Stimulated activated naive CD8-positive, alpha-beta T cell treated with anti-CD3 and anti-CD28 coated beads, Interleukin-15, Interleukin-2, amounts not matched to agents 100 ng/mL and 50 ng/mL, for 24 hours (primary cell): ENCODE data around the gene NANP.
"Not testable (repeated sequence)": the region's sequence is repeated elsewhere in the genome, so short reads cannot be mapped to it uniquely, and the experiment has no call there.

Experiments used
- H3K27ac Mint-ChIP-seq: one replicate; pipeline ENCODE4 v1.8.0; 2021; ENCODE audit warnings: mild to moderate bottlenecking, mixed read lengths
- H3K27me3 Mint-ChIP-seq: one replicate; pipeline ENCODE4 v1.8.0; 2021; ENCODE audit warnings: mixed read lengths
- H3K36me3 Mint-ChIP-seq: one replicate; pipeline ENCODE4 v1.8.0; 2021; ENCODE audit warnings: low read depth, mixed read lengths
- H3K4me1 Mint-ChIP-seq: one replicate; pipeline ENCODE4 v1.8.0; 2021; ENCODE audit warnings: low read depth, mixed read lengths
- H3K4me3 Mint-ChIP-seq: one replicate; pipeline ENCODE4 v1.8.0; 2021; ENCODE audit warnings: mild to moderate bottlenecking, mixed read lengths
- H3K9me3 Mint-ChIP-seq: one replicate; pipeline ENCODE4 v1.8.0; 2021; ENCODE audit warnings: mixed read lengths

The NANP gene

DNA sequence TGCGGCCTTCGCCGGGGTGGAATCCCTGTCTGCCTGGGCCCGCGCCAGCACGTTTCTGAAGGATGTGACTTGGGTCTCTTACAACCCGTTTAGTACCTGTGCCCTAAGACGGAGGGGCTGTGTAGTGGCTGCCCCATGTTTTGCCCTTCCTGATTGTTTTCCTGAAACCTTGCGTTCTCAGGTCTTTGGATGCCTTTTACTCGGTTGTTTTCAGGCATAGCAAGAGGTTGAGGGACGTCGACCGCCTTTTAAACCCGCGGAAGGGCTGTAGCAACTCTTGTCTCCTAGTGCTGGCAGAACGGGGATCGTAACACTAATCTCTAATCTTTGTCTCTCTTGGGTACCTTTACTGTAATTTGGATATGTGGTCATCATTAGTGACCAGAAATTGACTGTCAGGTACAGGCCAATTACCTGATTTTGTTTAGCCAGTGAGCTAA, 706 bp upstream of the NANP start:
- peaks cover 28% of the 10 kb centered on the region for H3K4me1 Mint-ChIP-seq
- H3K4me3 Mint-ChIP-seq, result peak overlapping the region; percentile 89
- H3K27me3 Mint-ChIP-seq, result no peaks in the 10 kb centered on the region
- H3K9me3 Mint-ChIP-seq, result no peaks in the 10 kb centered on the region
- H3K36me3 Mint-ChIP-seq, result peaks cover 43% of the 10 kb centered on the region
- peak overlapping the region; percentile 96 for H3K27ac Mint-ChIP-seq

DNA sequence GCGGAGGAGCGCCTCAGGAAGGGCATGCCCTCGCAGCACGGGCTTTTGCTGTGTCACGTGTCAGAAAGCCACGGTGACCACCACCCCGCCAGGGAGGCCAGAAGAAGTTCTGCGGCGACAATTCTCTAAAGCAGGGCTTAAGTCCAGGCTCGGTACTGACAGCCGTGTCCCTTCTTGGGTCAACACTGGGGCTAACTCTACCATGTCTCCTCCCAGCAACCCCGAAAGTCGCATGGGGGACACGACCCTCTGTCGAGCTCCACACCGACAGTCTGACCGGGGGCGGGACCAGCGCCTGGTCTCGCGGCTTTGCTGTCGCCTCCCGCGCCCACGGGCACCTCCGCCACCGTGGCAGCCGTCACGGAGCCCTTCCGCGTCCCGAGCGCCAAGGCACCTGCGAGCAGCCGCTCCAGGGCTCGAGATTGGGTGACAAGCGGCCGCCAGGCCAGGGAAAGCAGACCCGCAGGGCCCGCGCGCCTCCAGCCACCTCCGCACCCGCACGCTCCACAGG, 534 bp downstream of the NANP start:
- peak overlapping the region; percentile 96 for H3K27ac Mint-ChIP-seq
- no peaks in the 10 kb centered on the region for H3K27me3 Mint-ChIP-seq
- H3K36me3 Mint-ChIP-seq, result peaks cover 40% of the 10 kb centered on the region
- H3K4me1 Mint-ChIP-seq, result peaks cover 26% of the 10 kb centered on the region
- peak overlapping the region; percentile 89 for H3K4me3 Mint-ChIP-seq
- no peaks in the 10 kb centered on the region for H3K9me3 Mint-ChIP-seq

DNA sequence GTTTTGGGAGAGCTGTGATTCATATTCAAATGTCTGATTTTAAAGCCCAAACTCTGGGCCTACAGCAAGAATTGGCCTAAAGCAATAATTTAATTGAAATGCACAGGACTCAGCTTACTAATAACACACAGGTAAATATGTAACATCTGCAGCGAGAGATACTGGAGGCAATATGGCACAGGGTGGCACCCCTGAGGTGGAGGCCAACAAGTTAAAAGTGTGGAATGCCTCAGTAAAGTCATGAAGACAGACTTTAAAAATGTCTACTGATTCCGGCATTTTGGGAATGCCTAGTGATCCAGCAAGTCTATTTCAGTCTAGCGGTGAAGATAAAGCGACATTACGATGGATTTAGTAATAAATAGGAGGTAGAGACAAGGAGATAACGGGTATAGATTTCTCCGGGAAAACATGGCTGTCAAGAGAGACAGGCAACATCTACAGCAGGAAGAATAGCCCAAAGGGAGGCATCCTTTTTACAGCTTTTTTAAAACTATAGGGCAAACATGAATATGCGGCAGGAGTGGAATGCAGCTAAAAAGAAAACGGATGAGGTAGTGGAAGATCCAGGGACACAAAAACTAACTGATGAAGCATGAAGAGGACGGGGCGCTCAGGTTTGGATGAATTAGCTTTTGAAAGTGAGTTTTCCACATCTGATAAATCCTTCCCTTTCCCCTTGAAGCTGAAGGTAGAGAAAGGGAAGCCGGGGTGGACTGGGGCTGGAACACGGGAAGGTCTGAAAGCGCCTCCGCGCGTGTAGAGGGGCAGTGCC, 1.2 kb downstream of the NANP start:
- Mint-ChIP-seq H3K36me3 (peaks cover 41% of the 10 kb centered on the region), H3K27ac (peak overlapping the region; percentile 83), H3K9me3 (no peaks in the 10 kb centered on the region), H3K4me1 (peaks cover 29% of the 10 kb centered on the region), H3K27me3 (no peaks in the 10 kb centered on the region), H3K4me3 (peak overlapping the region; percentile 89)

DNA sequence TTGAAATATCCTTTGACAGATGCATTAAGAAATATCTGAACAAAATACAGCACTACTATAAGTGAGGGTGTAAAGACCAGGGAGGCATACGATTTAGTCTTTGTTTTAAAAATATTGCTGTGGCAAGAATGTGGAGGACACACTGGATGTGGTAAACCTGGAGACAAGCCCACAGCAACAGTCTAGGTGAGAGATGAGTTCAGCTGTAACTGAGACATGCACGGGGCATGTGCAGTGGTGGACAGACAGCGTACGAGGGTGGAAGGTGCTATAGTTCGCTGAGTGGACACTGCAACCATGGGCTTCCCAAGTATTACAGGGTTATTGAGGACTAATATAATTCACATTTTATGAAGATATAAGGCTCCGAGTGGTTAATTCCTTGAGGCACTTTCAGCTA, 1.8 kb downstream of the NANP start:
- no peaks in the 10 kb centered on the region for H3K9me3 Mint-ChIP-seq
- H3K4me3 Mint-ChIP-seq, result peak overlapping the region; percentile 89
- H3K4me1 Mint-ChIP-seq, result peaks cover 29% of the 10 kb centered on the region
- H3K27ac Mint-ChIP-seq, result no peak overlapping the region
- no peaks in the 10 kb centered on the region for H3K27me3 Mint-ChIP-seq
- H3K36me3 Mint-ChIP-seq, result peaks cover 44% of the 10 kb centered on the region

DNA sequence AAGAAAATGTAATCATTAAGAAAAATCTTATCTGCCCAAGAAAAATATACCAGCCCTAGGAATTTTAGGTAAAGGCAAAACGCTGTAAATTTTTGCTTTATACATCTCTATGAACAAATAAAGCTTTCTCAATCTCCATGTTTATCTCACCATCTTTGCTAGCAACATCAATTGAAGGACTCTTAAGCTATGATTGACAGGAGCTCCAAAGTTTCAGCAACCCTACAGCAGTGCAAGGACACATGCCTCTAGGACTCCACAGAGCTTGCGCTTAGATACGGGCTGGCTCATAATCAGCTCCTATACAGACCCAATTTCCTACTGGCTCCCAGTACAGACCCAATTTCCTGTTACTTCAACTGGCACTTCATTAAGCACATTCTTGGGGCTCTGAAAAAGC, 4.3 kb downstream of the NANP start:
- Mint-ChIP-seq H3K4me1 (peaks cover 28% of the 10 kb centered on the region), H3K4me3 (no peak overlapping the region), H3K27ac (no peak overlapping the region), H3K27me3 (no peaks in the 10 kb centered on the region), H3K9me3 (no peaks in the 10 kb centered on the region), H3K36me3 (peaks cover 54% of the 10 kb centered on the region)

DNA sequence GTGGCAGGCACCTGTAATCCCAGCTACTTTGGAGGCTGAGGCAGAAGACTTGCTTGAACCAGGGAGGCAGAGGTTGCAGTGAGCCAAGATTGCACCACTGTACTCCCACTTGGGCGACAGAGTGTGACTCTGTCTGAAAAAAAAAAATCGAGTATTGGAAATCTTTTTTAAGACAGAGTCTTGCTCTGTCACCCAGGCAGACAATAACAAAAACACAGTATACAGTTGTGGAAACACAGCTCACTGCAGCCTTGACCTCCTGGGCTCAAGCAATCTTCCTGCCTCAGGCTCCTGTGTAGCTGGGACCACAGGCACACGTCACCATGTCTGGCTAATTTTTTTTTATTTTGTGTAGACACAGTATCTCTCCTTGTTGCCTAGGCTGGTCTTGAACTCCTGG, 15.0 kb downstream of the NANP start:
- no peaks in the 10 kb centered on the region for H3K4me1 Mint-ChIP-seq
- H3K27me3 Mint-ChIP-seq, result no peaks in the 10 kb centered on the region
- no peak overlapping the region for H3K27ac Mint-ChIP-seq
- no peaks in the 10 kb centered on the region for H3K9me3 Mint-ChIP-seq
- peaks cover 20% of the 10 kb centered on the region for H3K36me3 Mint-ChIP-seq
- H3K4me3 Mint-ChIP-seq, result no peak overlapping the region

DNA sequence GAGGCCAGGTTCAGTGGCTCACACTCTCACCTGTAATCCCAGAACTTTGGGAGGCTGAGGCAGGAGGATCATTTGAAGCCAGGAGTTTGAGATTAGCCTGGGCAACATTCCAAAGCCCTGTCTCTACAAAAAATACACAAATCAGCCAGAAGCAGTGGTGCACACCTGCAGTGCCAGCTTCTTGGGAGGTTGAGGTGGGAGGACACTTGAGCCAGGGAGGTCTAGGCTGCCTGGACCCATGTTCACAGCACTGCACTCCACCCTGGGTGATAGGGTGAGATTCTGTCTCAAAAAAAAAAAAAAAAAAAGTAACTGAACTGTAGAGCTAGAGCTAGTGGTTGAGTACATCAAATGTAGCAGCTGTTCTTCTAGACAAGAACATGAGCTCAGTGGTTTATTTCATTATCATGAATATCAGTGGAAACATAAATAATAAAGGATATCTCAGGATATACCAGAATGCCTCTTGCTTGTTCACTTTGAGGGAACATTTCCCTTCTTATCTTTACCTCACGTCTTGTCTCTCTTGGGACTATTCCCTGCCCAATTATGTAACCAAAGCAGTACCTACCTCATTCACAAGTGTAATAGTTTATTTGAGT, 17.6 kb downstream of the NANP start:
- no peak overlapping the region for H3K4me3 Mint-ChIP-seq
- peaks cover 9% of the 10 kb centered on the region for H3K36me3 Mint-ChIP-seq
- no peaks in the 10 kb centered on the region for H3K9me3 Mint-ChIP-seq
- peaks cover 5% of the 10 kb centered on the region for H3K4me1 Mint-ChIP-seq
- no peaks in the 10 kb centered on the region for H3K27me3 Mint-ChIP-seq
- H3K27ac Mint-ChIP-seq, result no peak overlapping the region

DNA sequence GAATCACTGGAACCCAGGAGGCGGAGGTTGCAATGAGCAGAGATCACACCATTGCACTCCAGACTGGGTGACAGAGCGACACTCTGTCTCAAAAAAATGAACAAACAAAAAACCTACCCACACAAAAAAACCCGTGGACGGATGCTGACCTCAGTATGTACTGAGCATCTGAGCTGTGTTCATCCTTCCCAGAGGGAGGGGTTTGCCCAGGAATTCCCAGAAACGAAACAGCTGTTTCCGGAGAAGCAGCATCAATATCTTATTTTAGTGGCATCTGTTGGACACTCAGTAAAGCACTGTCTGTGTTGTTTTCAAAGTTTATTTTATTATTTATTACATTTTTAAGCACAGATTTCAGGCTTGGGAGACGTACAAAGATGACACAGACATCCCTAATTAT, 18.7 kb downstream of the NANP start:
- H3K4me1 Mint-ChIP-seq, result peaks cover 5% of the 10 kb centered on the region
- H3K36me3 Mint-ChIP-seq, result peaks cover 9% of the 10 kb centered on the region
- no peaks in the 10 kb centered on the region for H3K9me3 Mint-ChIP-seq
- H3K4me3 Mint-ChIP-seq, result no peak overlapping the region
- no peak overlapping the region for H3K27ac Mint-ChIP-seq
- H3K27me3 Mint-ChIP-seq, result no peaks in the 10 kb centered on the region

DNA sequence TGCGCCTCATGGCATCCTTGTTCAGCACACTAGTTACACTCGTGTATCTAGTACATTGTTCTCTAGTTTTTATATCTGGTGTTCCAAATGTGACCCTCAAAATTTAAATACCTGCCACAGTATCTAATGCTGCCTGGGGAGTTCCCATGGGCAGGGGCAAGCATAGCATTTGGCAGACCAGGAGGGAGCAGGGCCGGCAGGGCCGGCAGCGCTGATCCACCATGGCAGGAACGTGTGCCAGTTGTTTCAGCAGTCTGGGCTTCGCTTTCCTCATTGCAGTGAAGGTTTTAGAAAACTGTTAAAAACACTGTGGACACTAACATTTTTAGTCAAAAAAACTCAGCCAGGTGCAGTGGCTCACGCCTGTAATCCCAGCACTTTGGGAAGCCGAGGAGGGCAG, 19.2 kb downstream of the NANP start:
- no peak overlapping the region for H3K27ac Mint-ChIP-seq
- no peaks in the 10 kb centered on the region for H3K27me3 Mint-ChIP-seq
- peaks cover 5% of the 10 kb centered on the region for H3K4me1 Mint-ChIP-seq
- no peak overlapping the region for H3K4me3 Mint-ChIP-seq
- H3K9me3 Mint-ChIP-seq, result no peaks in the 10 kb centered on the region
- peaks cover 7% of the 10 kb centered on the region for H3K36me3 Mint-ChIP-seq

DNA sequence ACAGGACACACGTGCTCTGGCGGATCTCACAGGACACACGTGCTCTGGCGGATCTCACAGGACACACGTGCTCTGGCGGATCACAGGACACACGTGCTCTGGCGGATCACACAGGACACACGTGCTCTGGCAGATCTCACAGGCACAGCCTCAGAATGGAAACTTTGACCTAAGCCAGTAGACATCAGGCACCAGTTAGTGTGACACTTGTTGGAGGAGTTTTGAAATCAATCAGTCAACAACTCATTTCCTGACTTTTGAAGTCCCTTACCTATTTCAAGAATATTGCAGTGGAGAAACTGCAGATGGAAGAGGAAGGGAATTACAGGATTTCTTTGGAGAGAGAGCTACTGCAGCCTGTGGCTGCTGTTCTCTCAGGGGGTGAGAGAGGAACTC, 20.9 kb downstream of the NANP start:
- H3K27ac Mint-ChIP-seq, H3K27me3 Mint-ChIP-seq, H3K4me3 Mint-ChIP-seq, H3K4me1 Mint-ChIP-seq, H3K9me3 Mint-ChIP-seq, H3K36me3 Mint-ChIP-seq: not testable (repeated sequence)

DNA sequence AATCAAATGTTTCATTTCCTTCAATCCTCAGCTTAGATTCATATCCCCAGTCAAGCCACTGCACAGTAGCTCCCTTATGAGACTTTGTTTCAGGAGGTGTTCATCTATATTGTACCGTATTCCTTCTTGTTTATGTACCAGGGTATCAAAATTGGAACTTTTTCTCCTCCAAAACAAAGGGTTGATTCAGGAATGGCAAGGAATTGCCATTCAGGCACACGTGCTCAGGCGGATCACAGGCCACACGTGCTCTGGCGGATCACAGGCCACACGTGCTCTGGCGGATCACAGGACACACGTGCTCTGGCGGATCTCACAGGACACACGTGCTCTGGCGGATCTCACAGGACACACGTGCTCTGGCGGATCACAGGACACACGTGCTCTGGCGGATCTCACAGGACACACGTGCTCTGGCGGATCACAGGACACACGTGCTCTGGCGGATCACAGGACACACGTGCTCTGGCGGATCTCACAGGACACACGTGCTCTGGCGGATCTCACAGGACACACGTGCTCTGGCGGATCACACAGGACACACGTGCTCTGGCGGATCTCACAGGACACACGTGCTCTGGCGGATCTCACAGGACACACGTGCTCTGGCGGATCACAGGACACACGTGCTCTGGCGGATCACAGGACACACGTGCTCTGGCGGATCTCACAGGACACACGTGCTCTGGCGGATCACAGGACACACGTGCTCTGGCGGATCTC, 21.5 kb downstream of the NANP start:
- not testable (repeated sequence) for H3K27me3 Mint-ChIP-seq, H3K36me3 Mint-ChIP-seq, H3K4me1 Mint-ChIP-seq, H3K4me3 Mint-ChIP-seq, H3K9me3 Mint-ChIP-seq, H3K27ac Mint-ChIP-seq

DNA sequence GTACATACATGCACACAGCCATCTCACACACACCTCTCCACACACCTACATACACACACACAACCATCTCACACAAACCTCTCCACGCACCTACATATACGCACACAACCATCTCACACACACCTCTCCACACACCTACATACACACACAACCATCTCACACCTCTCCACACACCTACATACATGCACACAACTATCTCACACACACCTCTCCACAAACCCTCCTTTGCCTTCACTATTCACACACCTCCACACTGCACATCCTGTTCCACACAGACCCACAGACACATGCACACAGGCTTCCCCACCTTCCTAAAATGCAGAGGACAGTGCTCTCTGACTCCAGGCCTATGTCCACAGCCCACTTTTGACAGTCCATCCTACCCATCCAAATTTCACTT, 22.2 kb downstream of the NANP start:
- peaks cover 5% of the 10 kb centered on the region for H3K4me1 Mint-ChIP-seq
- no peaks in the 10 kb centered on the region for H3K36me3 Mint-ChIP-seq
- H3K27me3 Mint-ChIP-seq, result no peaks in the 10 kb centered on the region
- no peak overlapping the region for H3K27ac Mint-ChIP-seq
- H3K4me3 Mint-ChIP-seq, result no peak overlapping the region
- no peaks in the 10 kb centered on the region for H3K9me3 Mint-ChIP-seq

DNA sequence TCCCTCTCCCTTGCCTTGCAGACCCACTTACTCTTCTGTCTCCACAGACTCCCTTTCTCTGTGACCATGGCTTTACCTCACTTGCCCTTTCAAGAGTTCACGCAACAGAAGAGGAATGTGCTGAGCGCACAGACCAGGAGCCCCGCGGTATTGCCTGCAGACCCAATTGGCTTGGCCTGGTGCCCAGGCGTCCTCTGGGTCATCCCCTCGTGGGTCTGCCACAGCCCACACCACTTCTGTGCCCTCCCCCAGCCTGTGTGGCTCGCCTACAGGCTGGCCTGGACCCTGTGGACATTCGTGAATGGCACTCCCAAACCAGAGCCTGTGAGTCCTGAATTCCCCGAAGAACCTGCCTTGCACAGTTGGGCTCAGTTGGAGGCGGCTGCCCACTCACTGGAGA, 23.2 kb downstream of the NANP start:
- no peaks in the 10 kb centered on the region for H3K36me3 Mint-ChIP-seq
- H3K27me3 Mint-ChIP-seq, result no peaks in the 10 kb centered on the region
- no peak overlapping the region for H3K27ac Mint-ChIP-seq
- no peak overlapping the region for H3K4me3 Mint-ChIP-seq
- H3K4me1 Mint-ChIP-seq, result peaks cover 5% of the 10 kb centered on the region
- no peaks in the 10 kb centered on the region for H3K9me3 Mint-ChIP-seq

DNA sequence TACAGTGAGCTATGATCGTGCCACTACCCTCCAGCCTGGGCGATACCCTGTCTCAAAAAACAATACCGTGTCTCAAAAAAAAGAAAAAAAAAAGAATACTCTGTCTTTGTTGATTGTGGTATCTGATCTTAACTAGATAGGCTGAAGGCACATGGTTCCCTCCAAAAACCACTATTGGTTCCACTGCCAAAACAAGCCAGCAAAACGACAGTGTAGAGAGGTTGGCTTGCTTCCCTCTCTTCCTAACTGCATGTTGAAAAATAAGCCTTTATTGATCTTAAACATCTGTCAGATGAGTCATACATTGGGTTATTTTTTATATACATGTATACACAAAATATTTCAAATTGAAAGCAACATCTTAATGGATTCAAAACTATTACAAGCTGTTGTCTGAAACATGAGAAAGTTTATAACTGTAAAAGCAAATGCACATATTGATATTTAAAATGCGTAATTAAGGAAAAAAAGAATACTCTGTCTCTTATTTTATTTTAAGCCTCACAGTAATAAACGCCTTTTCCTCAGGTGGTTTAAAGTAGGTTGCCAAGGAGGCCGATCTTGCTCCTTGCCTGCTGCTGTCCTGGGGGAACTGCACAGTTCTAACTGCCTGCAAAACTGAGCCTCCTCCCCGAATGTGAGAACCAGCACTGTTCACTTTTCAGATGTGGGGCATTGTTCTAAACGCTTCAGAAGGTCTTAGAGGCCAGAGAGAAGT, 31.5 kb downstream of the NANP start:
- Mint-ChIP-seq H3K36me3 (no peaks in the 10 kb centered on the region), H3K27ac (no peak overlapping the region), H3K4me3 (no peak overlapping the region), H3K9me3 (no peaks in the 10 kb centered on the region), H3K27me3 (no peaks in the 10 kb centered on the region), H3K4me1 (no peaks in the 10 kb centered on the region)

DNA sequence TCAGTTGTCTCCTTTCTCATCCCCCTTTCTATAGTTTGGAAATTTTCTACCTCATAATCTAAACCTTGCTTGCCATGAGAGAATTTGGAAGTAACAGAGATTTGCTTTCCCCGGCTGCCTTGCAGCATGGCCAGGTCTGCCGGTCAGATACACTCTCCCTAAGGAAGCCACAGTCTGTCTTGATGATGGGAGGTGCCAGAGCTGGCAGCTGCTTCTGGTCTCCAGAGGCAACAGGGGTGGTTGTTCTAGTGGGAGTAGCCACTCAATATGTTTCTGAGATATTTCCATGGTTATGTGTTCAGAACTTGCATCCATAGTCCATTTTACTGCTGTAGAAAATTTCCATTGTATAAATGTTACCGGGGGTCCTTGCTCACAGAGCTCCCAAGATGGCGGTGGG, 33.0 kb downstream of the NANP start:
- not testable (repeated sequence) for H3K27me3 Mint-ChIP-seq, H3K4me3 Mint-ChIP-seq, H3K36me3 Mint-ChIP-seq, H3K9me3 Mint-ChIP-seq, H3K4me1 Mint-ChIP-seq, H3K27ac Mint-ChIP-seq
